GM12878 (cell line): ENCODE measurements around the gene POMT2. TPM values are rescaled to one million over a fixed set of nuclear protein-coding genes. Genes with fewer than 3 reads are reported as not detected.

Source experiments
- ATAC-seq: fragments of 200-7000 bp; cut with Tn5 transposase; 3 replicates; pipeline ENCODE4 v1.9.1; 2020; ENCODE audit warnings: mild to moderate bottlenecking, moderate library complexity
- BruUV-seq: library from RNA; stranded (reverse); fragments of 400-500 nt; replicated peaks from 2 replicates; lab custom pipeline; 2021; lab: Mats Ljungman, UMichigan
- CTCF ChIA-PET: fragments of 300-600 bp; sonication (Branson Sonifier 250); formaldehyde crosslinking; extraction: SDS; loops from one replicate; lab custom pipeline; 2021; ENCODE audit warnings: inconsistent platforms; lab: Yijun Ruan, JAX
- POLR2A ChIA-PET: fragments of 350-600 bp; formaldehyde crosslinking; extraction: SDS; loops from one replicate; lab custom pipeline; 2021; ENCODE audit warnings: inconsistent platforms; lab: Charles Lee
- RAD21 ChIA-PET: fragments of 300-600 bp; sonication (Branson Sonifier 250); formaldehyde crosslinking; loops from one replicate; lab custom pipeline; 2023; ENCODE audit warnings: antibody characterized with exemption; ENCODE audit not compliant: unreplicated experiment; lab: Charles Lee
- SMC1A ChIA-PET: fragments of 300-600 bp; sonication (Branson Sonifier 250); formaldehyde crosslinking; loops from one replicate; lab custom pipeline; 2023; ENCODE audit not compliant: unreplicated experiment, uncharacterized antibody; lab: Charles Lee
- DNase-seq: peaks from one replicate; pipeline ENCODE4 v3.0.0-alpha.2; 2011; ENCODE audit warnings: low read depth, low spot score
- FAIRE-seq: peaks from 3 replicates; lab custom pipeline; 2011; peaks lifted over from hg19 to GRCh38; lab: Jason Lieb, UNC
- H2AFZ ChIP-seq: 2 replicates; pipeline ENCODE4 v1.6.0; 2011; ENCODE audit warnings: low read depth, low read length, control low read depth; ENCODE audit not compliant: control insufficient read depth
- H3K27ac ChIP-seq: 2 replicates; pipeline ENCODE4 v1.5.1; 2011; ENCODE audit warnings: control low read depth; ENCODE audit not compliant: control insufficient read depth, insufficient read depth
- H3K27me3 ChIP-seq, 2 experiments: replicated peaks in 1 of 2; 2 replicates each; pipeline versions ENCODE4 v1.6.0 to v1.6.1; 2011; ENCODE audit warnings: low read length in 1 of 2; ENCODE audit not compliant: control insufficient read depth in 2 of 2, insufficient read depth in 2 of 2
- H3K36me3 ChIP-seq, 2 experiments: 2 replicates each; pipeline ENCODE4 v1.5.1; 2011; ENCODE audit warnings: low read length in 1 of 2; ENCODE audit not compliant: control insufficient read depth in 2 of 2, insufficient read depth in 2 of 2
- H3K4me1 ChIP-seq: 2 replicates; pipeline ENCODE4 v1.6.1; 2011; ENCODE audit warnings: mild to moderate bottlenecking, low read length, moderate library complexity, mixed read lengths; ENCODE audit not compliant: control insufficient read depth, insufficient read depth
- H3K4me2 ChIP-seq: 2 replicates; pipeline ENCODE4 v1.6.0; 2011; ENCODE audit warnings: control low read depth; ENCODE audit not compliant: control insufficient read depth, insufficient read depth
- H3K4me3 ChIP-seq: fragments of 200-600 bp; sonication (generic); 2 replicates; pipeline ENCODE4 v1.5.1; 2016
- H3K79me2 ChIP-seq: 2 replicates; pipeline ENCODE4 v1.6.0; 2011; ENCODE audit warnings: low read length; ENCODE audit not compliant: control insufficient read depth, insufficient read depth
- H3K9ac ChIP-seq: 2 replicates; pipeline ENCODE4 v1.8.0; 2011; ENCODE audit warnings: low read length, control low read depth, mixed read lengths; ENCODE audit not compliant: control insufficient read depth, insufficient read depth
- H3K9me3 ChIP-seq: replicated peaks from 3 replicates; pipeline ENCODE4 v1.5.1; 2011; ENCODE audit warnings: mild to moderate bottlenecking, low read length; ENCODE audit not compliant: control insufficient read depth, insufficient read depth
- H4K20me1 ChIP-seq: 2 replicates; pipeline ENCODE4 v1.6.0; 2011; ENCODE audit not compliant: control insufficient read depth, insufficient read depth
- CBX5 ChIP-seq: sonication (generic); IDR thresholded peaks from 2 replicates; pipeline ENCODE4 v1.6.1; 2016; ENCODE audit warnings: low read depth, moderate library complexity, mild to moderate bottlenecking, inconsistent platforms
- CREM ChIP-seq: IDR thresholded peaks from 2 replicates; pipeline ENCODE4 v1.6.1; 2014; ENCODE audit warnings: antibody characterized with exemption, low read depth
- ELK1 ChIP-seq: IDR thresholded peaks from 2 replicates; pipeline ENCODE4 v1.6.1; 2012; ENCODE audit warnings: low read depth, low read length, improper control_type of control experiment
- HDGF ChIP-seq: fragments of 450-650 bp; IDR thresholded peaks from 2 replicates; pipeline ENCODE4 v1.6.1; 2016; ENCODE audit warnings: antibody characterized with exemption
- IKZF2 ChIP-seq, 2 experiments: fragments of 450-650 bp; IDR thresholded peaks; 2 replicates each; pipeline ENCODE4 v1.6.1; 2017; ENCODE audit warnings: mild to moderate bottlenecking in 2 of 2, moderate library complexity in 2 of 2
- KAT2A ChIP-seq: conservative IDR thresholded peaks from 2 replicates; pipeline ENCODE4 v1.6.1; 2011; ENCODE audit warnings: low read depth, low read length; ENCODE audit not compliant: control insufficient read depth
- MEF2A ChIP-seq: IDR thresholded peaks from 2 replicates; pipeline ENCODE4 v1.6.1; 2011; ENCODE audit warnings: low read depth, mild to moderate bottlenecking, low read length, moderate library complexity; ENCODE audit not compliant: insufficient read depth
- POLR2AphosphoS5 ChIP-seq: IDR thresholded peaks from 2 replicates; pipeline ENCODE4 v1.6.1; 2011; ENCODE audit warnings: mild to moderate bottlenecking, low read length, inconsistent platforms
- PRDM15 ChIP-seq: fragments of 450-650 bp; formaldehyde crosslinking; IDR thresholded peaks from 2 replicates; pipeline ENCODE4 v1.4.0; 2020; ENCODE audit warnings: mild to moderate bottlenecking, moderate library complexity
- RBBP5 ChIP-seq: fragments of 200-600 bp; sonication (generic); conservative IDR thresholded peaks from 2 replicates; pipeline ENCODE4 v1.6.1; 2016
- SRF ChIP-seq, 2 experiments: IDR thresholded peaks; 2 replicates each; pipeline ENCODE4 v1.6.1; 2011; ENCODE audit warnings: low read depth in 2 of 2, low read length in 2 of 2, mild to moderate bottlenecking in 1 of 2, moderate library complexity in 1 of 2
- USF2 ChIP-seq: IDR thresholded peaks from 2 replicates; pipeline ENCODE4 v1.6.1; 2011; ENCODE audit warnings: low read depth, low read length, improper control_type of control experiment, borderline replicate concordance
- ZNF217 ChIP-seq: fragments of 450-650 bp; IDR thresholded peaks from 2 replicates; pipeline ENCODE4 v1.6.1; 2017; ENCODE audit warnings: antibody characterized with exemption, mild to moderate bottlenecking
- ZSCAN29 ChIP-seq: fragments of 450-650 bp; IDR thresholded peaks from 2 replicates; pipeline ENCODE4 v1.6.1; 2017; ENCODE audit warnings: mild to moderate bottlenecking, moderate library complexity
- WGBS: methylation state at CpG from one replicate; pipeline ENCODE4 v1.1.6; 2016; ENCODE audit warnings: low lambda C conversion rate; ENCODE audit not compliant: insufficient replicate concordance, insufficient coverage; ENCODE audit errors: missing lambda C conversion rate; 5-methylcytosine and 5-hydroxymethylcytosine counted together
- in situ Hi-C: fragments of 300-500 bp; cut with MboI; formaldehyde crosslinking; loops from 9 replicates; pipeline ENCODE4 v1.14.3; 2018; ENCODE audit warnings: mixed read lengths
- intact Hi-C: fragments of 100-400 bp; cut with micrococcal nuclease; formaldehyde crosslinking; loops from one replicate; pipeline ENCODE4 v1.14.2; 2022; ENCODE audit not compliant: unreplicated experiment
- polyA plus RNA-seq, 11 experiments: library from polyadenylated mRNA; depleted of rRNA in 4 of 11; unstranded in 6 of 11; stranded (reverse) in 5 of 11; fragments of >200 nt; fragmentation: Nextera tagmentation in 4 of 11; fragmentation: Illumina TruSeq in 1 of 11; extraction: Ambion mirVana in 4 of 11; extraction: Trizol in 1 of 11; gene quantifications; 1 replicate in 1 of 11; 2 replicates in 10 of 11; pipeline versions ENCODE4 v1.2.1 to v1.2.3, GENCODE V29; 2011 to 2016; ENCODE audit warnings: inconsistent platforms in 2 of 11, missing spikeins in 2 of 11, low read depth in 1 of 11
- total RNA-seq, 4 experiments: library from RNA; depleted of rRNA in 3 of 4; stranded (reverse); fragments of >200 nt in 3 of 4; fragmentation: Illumina TruSeq in 1 of 4; extraction: Trizol in 1 of 4; gene quantifications; 2 replicates each; pipeline versions ENCODE4 v1.2.1 to v1.2.3, GENCODE V29; 2013 to 2021

POMT2 gene
- total and polyA plus RNA-seq, 10 of the 15 experiments (the other 5 are each of a cell fraction or from before 2014, with no cell fraction given): 0.23 to 13.9 (median 6.5) TPM

GRCh38 chr14:77309131-77309530 lies 11.6 kb downstream of the POMT2 start:
- in situ Hi-C loops (no loop called here), intact Hi-C loops (no loop called here)
- Histone ChIP-seq H3K4me2 (no peak overlapping the region), H3K27me3 (no peaks in the 10 kb centered on the region), H3K27ac (no peak overlapping the region), H3K79me2 (no peaks in the 10 kb centered on the region), H3K36me3 (no peaks in the 10 kb centered on the region; a peak in 1 of 4 replicates), H2AFZ (no peak overlapping the region), H3K4me3 (no peak overlapping the region), H3K9me3 (no peaks in the 10 kb centered on the region), H3K4me1 (no peaks in the 10 kb centered on the region), H4K20me1 (no peaks in the 10 kb centered on the region), H3K9ac (no peak overlapping the region)
- RAD21 ChIA-PET: no interaction called here
- no TSS peak for BruUV-seq
- ATAC-seq: no peak
- DNase-seq: no peak
- CTCF ChIA-PET: interaction anchor here (0.6 to 1.4 kb wide), 4 partner anchors 10 to 160 kb away, joined by 3 read pairs; no protein-coding TSS in a partner anchor
- WGBS: 59% methylated on average over 4 of the region's 4 CpGs
- POLR2A ChIA-PET: no interaction called here
- TF ChIP-seq MEF2A (no peak), KAT2A (no peak), IKZF2 (IDR thresholded peaks at IDR 0.05) (no peak), USF2 (no peak), RBBP5 (no peak), ZSCAN29 (no peak), ZNF217 (no peak), PRDM15 (CRISPR knock-in tag) (no peak), CBX5 (no peak), CREM (no peak), HDGF (no peak), SRF (IDR thresholded peaks at IDR 0.05; ENCODE audit: low read depth in 2 of 2, low read length in 2 of 2) (no peak), ELK1 (no peak), POLR2AphosphoS5 (no peak)
- SMC1A ChIA-PET: interaction anchor here (1.4 to 1.7 kb wide), 2 partner anchors 8 to 10 kb away, joined by 4 to 5 read pairs; no protein-coding TSS in a partner anchor
- FAIRE-seq: peak; percentile 49
